NCI-H1092 (cell line): ENCODE data around the gene SLIT3.

Source experiments
- DNase-seq: peaks from one replicate; lab custom pipeline; 2025; lab: John Stamatoyannopoulos, UW

SLIT3 gene

DNA sequence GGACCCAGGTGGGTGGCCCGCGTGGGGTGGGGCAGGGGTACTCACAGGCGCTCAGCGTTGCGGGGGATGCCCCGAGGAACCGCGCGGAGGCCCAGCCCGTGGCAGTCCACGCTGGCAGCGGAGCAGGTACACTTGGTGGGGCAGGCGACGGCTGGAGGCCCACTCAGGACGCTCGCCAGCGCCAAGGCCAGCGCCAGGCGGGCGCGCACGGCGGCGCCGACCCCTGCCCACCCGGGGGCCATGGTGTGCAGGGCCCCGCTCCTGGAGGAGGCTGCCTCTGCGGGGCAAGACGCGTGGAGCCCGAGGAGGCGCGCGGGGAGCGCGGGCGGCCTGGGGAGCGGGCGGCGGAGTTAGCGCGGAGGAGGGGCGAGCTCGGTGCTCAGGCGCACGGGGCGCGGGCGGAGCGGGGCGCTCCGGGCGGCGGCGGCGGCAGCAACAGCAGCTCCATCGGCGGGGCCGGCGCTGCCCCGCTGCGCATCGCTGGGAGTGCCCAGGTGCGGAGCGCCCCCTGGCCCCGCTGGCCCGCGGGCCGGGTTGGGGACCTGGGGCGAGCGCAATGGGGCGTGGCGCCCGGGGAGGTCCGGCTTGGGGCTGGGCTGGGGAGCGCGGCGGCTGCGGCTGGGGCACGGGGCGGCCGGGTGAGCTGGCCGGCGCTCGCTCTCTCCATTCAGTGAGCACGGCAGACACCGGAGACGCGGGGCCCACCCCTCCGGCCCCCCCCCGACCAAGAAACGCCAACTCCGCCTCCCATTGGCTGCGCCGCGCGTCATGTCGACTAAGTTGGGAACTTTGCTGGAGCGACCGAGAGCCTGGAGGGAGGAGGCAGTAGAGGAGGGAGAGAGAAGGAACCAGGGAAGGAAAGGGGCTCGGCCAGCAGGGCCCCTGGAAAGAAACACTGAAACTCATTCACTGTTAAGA is at the start of gene SLIT3:
Gene SLIT3, minus strand, starts transcription at position 672 of the 918 bp plus-strand sequence. Its CDS starts 430 bp downstream, at position 242.
- no peak for DNase-seq

DNA sequence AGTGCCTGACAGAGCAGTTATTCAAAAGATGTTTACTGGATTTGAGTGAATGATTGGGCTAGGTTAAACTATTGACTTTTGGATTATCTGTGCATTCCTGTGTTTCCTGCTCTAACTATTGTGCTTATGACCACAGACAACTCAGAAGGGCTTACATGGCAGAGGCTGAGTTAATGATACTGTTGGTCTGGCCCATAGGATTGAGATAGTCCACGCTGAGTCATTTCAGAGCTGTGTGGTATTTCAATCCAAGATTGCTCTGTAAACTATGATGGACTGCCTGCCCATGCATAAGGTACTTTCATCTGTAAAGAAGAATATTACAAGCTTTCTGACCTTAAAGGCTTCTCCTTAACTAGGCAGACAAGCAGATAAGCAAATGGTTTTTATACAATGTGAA is 49.1 kb upstream of the SLIT3 start:
- DNase-seq = no peak

DNA sequence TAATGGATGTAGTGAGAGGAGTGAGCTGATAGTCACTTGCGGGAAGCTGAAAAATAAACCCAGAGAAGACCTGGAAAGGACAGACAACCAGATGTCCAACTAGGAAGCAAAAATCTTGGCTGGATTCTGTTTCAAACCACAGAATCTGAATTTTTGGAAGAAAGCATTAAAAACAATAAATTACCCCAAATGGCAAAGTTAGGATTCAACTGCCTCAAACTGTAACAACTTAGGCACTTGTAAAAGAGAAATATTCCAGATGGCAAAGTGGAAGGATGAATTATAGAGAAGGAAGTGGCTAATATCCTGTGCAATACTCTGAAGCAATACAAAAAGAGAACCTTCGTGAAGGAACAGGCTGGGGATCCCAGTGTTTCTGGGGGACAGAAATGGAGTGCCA is 46.8 kb upstream of the SLIT3 start:
- DNase-seq = no peak

DNA sequence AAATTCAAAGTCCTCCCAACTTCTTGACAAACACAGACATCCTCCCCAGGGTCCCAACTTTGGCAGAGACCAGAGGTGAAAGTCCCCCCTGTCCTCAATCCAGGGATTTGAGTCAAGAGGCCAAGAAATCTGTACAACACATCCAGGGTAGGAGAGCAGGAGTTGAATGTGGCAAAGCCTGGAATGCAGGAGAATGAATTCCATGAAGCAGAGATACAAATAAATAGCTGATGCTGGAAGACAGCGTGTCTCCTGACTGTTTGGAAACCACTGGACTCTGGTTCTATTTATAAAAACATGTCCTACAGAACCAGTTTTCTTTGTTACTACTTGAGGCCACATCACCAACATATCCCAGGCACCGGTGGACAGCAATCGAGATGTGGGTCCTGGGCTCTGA is 43.7 kb upstream of the SLIT3 start:
- DNase-seq = no peak

DNA sequence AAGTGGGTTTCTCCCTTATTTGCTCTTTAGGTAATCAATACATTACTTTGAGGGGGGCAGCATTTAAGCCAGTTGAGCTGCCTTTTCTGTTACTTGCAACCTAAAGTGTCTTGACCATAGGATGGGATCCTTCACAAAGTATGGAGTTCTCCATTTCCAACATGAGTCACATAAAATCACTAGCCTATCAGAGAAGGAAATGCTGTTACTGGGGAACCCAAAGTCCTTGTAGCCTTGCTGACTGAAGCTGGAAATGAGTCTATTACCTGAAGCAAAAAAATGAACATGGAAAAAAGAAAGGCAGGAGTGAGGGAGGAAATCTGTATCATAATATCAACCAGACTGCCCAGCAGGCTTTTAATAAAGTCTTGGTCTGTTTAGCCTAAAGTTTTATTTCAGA is 42.8 kb upstream of the SLIT3 start:
- no peak for DNase-seq

DNA sequence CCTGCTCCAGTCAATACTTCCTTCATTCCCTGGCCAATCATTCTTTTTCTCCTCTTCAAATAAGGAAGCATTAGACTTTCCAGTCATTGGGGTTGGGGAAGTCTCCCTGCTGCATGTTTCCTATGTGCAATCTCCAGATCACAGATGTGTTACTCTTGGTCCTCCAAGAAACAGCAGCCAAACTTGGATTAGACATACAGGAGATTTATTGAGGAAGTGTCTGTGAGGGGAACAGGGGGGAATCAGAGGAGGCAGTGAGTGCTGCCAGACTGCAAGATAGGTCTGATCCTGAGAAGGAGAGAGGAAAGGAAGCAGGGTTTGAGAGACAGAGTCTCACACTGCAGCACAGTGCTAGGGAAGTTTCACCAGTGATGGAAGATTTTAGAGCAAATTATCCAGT is 40.6 kb upstream of the SLIT3 start:
- no peak for DNase-seq

DNA sequence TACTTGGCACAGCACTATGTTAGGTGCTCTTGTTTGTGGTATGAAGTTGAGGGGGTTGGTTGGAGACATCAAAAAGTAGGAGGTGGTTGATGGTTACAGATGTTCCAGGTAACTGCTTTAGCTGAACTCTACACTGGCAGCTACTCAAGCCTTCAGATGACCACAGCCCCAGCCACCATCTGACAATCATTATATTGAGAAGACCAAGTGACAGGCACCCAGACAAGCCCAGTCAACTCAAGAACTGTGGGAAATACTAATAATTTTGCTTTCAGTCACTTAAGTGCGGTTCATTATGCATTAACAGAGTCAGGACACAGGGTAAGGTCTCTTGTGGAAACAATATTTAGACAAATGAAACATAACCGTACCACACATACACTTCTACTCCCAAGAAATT is 38.9 kb upstream of the SLIT3 start:
- no peak for DNase-seq

DNA sequence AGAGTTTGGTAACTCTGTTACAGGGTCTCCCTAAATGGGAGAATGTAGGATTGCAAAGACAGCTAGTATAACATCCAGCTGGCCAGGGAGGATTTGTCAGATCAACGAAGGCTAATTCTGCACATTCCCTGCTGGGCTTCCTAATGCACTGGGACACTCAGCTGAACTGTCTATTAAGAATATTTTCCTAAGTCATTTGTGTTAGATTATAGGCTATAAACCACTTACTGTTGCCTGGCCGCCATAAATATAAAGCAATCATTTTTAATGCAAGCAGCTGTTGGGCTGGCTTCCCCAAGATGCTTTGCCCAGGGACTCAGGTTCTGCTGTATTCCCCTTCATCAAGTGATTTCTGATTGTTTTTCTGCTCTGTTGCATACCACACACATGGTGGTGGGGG is 35.3 kb upstream of the SLIT3 start:
- no peak for DNase-seq

DNA sequence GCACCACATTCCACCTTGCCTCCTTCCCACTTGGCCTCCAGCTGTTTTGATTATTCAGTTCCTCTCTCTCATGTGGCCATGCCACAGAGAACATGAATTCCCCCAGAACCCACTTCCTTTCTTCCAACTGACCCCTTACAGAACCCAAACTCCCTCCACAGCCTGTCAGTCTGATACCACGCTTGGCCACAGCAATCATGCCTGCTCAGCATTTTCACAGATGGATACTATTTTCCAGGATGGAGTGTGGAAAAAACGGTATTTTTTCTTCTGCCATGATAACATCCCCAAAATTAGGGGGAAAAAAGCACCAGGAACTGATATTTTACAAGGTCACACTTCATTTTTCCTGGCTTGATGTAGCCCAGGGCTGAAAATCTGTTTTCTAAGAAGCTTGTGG is 34.9 kb upstream of the SLIT3 start:
- no peak for DNase-seq

DNA sequence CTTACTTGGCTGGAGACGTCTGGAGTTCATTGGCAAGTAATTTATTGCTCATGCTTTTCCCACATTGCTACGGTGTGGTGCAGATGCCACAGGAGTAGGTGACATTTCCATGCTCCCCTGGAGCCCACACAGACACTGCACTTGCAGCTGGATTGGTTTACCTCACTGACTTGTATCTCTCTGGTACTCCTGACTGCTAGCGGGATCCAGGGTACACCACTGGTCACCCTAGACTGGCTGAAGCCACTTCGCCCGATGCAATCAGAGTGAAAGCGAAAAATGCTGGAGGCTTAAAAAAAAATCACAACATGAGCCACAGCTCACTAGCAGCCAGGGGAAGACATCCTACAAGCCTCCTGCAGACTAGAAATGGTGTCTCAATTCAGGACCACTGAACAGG is 32.6 kb upstream of the SLIT3 start:
- DNase-seq = no peak

DNA sequence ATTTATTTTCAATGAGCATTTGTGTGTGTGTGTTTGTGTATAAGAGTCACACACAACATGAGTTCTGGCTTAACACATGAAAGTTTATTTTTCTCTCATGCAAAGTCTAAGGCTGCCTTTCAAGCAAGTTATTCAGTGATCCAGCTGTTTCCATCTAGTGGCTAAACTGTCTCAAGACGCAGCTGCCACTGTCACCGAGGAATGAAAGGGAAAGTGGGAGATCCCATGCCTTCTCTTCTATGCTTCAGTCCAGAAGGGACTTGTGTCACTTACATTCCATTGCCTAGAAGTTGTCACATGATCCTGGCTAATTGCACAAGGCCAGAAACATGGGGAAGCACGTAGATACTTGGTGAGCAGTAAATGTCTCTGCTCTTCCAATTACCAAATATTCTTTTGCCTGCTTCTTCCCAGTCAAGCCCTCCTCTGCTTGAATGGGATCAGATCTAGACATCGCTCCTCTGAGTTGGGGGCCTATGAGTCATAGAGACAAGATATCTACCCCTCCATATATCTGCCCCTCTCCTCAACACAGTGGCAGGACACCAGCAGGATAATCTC is 30.4 kb upstream of the SLIT3 start:
- no peak for DNase-seq

DNA sequence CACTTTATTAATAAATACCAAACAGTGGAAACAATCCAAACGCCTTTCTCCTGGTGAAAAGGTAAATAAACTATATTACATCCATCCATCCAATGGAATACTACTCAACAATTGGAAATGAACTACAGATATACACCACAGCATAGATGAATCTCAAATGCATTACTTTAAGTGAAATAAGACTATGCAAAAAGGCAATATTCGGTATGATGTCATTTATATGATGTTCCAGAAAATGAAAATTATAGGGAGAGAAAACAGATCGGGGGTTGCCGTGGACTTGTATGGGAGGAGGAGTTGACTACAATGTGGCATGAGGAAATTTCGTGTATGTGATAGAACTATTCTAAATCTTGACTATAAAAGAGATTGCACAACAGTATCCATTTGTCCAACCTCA is 27.5 kb upstream of the SLIT3 start:
- DNase-seq = no peak

DNA sequence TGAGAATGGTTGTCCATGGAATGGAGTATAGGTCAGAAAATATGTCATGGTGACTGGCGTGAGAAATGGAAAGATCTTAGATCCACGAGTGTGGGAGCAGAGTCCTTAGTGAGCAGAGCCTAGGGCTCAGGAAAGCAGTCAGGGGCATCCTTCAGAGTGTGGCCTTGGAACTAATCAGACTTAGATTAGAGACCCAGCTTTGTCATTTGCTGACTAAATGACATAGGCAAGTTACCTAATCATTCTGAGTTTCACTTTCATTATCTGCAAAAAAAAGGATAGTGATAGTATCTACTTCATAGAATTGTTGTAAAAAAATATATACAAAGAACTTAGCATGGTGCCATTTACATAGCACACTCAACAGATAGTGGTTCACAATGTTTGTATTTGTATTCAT is 24.3 kb upstream of the SLIT3 start:
- no peak for DNase-seq

DNA sequence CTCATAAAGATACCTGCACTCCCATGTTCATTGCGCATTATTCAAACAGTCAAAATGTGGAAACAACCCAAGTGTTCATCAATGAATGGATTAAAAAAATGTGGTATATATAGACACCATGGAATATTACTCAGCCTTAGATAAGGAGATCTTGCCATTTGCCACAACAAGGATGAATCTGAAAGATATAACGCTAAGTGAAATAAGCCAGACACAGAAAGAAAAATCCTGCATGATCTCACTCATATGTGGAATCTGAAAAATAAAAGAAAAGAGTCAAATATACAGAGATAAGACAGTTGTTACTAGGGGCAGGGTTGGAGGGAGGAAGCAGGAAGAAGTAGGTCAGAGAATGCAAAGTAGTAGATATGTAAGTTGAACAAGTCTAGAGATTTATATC is 17.6 kb upstream of the SLIT3 start:
- DNase-seq = no peak

DNA sequence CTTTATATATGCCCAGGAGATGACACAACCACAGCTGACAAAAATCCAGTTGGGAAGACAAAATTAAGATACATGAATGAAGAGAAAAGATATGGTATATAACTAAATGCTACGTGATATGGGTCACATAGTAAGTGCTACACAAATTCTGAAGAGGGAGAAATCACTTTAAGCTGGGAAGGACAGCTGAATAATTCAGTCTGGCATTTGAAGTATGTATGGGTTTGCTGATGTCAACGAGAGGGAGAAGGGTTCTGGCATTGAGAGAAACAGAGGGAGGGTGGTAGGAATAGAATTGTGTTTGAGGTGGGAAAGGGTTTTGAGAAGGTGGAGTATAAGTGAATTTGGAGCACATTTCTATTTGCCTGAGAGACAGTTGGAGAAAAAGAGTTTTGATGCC is 6.7 kb upstream of the SLIT3 start:
- DNase-seq = no peak

DNA sequence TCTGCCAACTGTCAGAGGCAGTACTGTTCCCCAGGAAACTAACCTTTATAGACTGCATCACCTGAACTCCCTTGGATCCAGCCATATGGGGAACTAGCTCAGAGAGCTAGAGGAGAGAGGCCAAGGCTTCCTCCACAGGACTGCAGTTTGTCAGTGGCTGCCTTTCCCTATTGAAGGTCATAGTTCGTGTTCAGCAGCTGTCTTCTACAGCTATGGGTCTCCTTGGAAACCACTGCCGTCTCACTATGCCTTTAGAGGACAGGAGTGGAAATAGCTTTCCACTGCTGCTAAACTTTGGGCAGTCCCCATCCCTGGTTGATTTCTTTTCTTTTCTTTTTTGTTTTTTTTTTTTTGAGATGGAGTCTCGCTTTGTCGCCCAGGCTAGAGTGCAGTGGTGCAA is 4.4 kb upstream of the SLIT3 start:
- DNase-seq = no peak

DNA sequence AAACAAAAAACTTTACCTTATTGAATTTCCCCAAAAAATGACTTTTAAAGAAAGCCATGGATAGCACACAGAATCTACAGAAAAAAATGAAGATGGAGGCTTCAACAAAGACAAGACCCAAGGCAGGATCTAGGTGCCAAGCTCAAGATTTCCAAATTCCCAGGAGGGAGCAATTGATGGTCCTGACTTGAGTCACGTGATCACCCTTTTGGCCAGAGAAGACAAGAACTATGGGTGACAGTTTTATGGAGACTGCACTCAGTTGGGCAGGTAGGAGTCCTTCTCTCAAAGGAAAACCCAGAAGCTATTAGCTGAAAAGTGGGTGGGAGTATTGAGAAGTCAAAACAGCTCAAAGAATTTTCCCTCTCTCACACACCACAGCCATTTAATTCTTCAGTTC is 3.2 kb upstream of the SLIT3 start:
- DNase-seq = no peak

DNA sequence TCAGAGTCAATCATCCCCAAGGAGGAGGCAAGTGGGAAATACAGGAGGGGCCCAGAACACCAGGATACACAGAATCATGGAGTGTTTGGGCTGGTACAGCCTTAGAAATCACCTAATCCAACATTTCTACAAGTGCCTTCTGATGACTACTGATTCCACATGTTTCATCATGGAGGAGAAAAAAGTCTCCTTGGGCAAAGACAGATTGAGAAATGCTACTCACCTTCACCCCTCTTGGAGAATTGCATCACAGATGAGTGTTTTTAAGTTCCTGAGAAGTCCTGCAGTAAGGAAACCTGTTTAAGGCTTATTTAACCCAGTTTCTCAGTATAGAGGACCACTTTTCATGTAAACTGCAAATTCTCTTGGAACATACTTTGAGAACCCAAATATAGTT is 2.2 kb upstream of the SLIT3 start:
- DNase-seq = no peak

DNA sequence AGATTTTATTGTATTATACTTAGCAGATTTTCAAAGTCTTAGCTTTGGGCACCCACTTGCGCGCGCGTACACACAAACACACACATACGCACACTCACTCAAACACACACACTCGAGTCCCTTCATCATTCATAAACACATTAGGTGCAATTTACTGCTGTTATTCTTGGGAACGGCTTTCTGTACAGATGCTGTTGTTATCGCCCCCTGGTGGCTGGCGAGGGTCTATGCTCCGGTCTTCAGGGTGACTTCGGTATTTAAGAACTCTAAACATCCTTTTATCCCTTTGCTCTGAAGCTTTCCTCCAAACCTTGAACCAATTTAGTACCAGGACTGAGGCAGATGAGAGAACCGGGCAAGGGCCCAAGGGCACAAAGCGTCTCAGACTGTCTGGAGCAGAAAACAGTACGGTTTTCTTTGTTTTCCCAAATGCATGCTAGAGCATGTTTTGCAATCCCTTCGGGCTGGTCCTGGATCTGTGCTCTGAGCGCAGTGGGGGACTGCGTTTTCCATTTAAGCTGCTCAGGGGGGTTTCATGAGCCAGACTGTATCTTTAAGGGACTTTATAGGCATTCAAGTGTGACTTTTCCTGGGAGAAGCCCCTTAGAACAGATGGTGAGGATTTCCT is 1.7 kb upstream of the SLIT3 start:
- peak; percentile 33 for DNase-seq

DNA sequence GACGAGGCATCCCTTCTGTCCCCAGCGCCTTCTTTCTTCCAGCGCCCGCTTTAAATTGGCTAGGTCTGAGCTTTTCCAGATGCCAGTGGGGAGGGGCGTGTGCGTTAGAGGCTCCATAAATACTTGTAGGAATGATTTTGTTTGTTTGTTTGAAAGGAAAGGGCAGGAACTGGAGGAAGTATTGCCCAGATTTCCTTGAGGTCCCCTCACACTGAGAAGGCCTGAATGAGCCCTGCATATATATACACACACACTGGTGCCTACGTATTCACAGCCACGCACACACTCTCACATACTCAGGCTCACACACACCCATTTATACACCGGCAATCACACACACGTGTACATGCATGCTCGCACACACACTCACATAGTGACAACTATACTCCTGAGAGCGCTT is 1.0 kb upstream of the SLIT3 start:
- DNase-seq = no peak

DNA sequence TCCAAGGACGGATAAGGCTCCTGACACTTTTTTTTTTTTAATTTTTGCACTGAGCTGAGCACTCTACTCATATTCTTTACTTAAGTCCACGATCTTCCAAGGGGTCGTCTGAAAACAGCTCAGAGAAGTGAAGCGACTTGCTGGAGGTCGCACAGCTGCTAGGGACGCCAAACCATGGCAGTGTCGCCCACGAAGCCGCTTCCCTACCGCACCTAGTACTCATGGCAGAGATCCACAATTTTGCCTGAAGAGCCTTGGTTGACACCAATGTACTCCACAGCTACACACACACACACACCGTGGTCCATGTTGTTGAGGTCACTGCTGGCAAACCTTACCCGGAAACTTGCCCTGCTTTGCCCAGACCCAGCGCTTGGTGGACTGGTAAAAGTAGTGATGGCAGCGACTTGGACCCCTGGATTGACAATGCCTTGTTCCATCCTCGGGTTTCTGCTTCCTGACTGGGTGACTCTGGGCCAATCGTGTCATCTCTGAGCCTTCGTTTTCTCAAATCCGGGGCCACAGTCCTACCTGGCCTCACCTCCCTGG is 521 bp upstream of the SLIT3 start:
- DNase-seq = no peak

DNA sequence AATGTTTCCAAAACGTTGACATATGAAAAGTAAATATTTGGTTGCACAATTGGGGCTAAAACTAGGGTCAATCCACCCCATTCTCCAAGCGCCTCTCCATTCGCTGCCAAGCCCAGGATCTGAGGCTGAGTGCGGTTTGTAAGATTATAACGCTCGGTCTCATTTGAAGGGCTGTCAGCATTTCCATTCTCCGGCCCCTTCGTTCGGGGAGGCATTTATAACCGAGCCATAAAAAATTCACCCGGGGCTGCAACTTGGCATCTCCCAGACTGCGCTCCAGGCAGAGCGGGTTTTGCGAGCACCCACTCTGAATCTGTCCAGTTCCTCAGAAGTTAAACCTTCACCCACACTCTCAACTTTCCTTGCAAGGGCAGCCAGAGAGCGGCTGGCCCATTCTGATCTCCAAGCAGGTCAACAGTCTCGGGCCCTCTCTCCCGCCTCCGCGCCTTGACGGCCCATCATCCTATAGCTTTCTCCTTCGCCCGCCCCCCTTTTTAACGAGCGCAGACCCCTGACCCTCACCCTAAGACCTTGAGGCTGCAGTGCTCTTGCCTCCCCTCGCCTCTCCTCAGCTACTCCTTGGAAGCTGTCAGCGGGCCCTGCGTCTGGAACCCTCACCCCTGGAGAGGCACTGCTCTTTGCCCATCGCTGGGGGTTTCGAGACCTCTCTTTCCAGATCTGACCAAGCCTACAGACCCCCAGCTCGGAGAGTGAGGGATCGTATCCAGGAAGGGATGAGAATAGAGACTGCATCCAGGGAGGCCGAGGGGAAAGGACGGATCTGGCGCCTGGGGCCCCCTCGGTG is 1.1 kb downstream of the SLIT3 start:
- DNase-seq = no peak
